ENCODE results near the gene FAM124A. TPM values are rescaled to one million over a fixed set of nuclear protein-coding genes. Genes with fewer than 3 reads are reported as not detected.

The FAM124A gene
- total RNA-seq, 1 donor from 2014 or later: 2.4 TPM

DNA sequence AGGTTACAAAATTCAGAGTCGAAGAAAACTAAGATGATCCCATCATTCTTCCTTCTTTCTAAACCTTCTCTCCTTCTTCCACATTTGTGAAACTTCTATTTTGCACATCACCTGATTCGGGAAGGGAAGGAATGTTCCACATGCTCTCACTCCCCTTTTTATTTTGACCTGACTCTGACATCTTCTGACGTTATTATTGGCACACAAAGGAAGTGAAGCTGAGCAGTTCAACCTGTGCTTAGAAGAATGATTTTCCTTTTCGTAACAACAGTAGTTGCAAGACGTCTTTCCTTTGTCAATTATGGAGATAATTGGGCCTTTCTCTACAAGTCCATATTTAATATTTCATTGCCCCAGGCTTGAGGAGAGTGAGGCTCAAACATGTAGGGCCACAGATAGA lies 18.0 kb downstream of the FAM124A start:
- no peaks in the 10 kb centered on the region for H3K36me3 Mint-ChIP-seq (ENCODE audit: low read depth)
- TF ChIP-seq, protein P1, sequence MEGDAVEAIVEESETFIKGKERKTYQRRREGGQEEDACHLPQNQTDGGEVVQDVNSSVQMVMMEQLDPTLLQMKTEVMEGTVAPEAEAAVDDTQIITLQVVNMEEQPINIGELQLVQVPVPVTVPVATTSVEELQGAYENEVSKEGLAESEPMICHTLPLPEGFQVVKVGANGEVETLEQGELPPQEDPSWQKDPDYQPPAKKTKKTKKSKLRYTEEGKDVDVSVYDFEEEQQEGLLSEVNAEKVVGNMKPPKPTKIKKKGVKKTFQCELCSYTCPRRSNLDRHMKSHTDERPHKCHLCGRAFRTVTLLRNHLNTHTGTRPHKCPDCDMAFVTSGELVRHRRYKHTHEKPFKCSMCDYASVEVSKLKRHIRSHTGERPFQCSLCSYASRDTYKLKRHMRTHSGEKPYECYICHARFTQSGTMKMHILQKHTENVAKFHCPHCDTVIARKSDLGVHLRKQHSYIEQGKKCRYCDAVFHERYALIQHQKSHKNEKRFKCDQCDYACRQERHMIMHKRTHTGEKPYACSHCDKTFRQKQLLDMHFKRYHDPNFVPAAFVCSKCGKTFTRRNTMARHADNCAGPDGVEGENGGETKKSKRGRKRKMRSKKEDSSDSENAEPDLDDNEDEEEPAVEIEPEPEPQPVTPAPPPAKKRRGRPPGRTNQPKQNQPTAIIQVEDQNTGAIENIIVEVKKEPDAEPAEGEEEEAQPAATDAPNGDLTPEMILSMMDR (IDR thresholded peaks at IDR 0.05): no peak
- no peak overlapping the region for H3K27ac Mint-ChIP-seq (ENCODE audit: unreplicated experiment)
- no peak for DNase-seq (ENCODE audit: low spot score)
- no peaks in the 10 kb centered on the region for H3K27me3 Mint-ChIP-seq (ENCODE audit: low read depth)
- H3K4me3 Mint-ChIP-seq (ENCODE audit: unreplicated experiment): no peak overlapping the region
- no peaks in the 10 kb centered on the region for H3K9me3 Mint-ChIP-seq (ENCODE audit: low read depth)
- peaks cover 2% of the 10 kb centered on the region for H3K4me1 Mint-ChIP-seq (ENCODE audit: low read depth)

DNA sequence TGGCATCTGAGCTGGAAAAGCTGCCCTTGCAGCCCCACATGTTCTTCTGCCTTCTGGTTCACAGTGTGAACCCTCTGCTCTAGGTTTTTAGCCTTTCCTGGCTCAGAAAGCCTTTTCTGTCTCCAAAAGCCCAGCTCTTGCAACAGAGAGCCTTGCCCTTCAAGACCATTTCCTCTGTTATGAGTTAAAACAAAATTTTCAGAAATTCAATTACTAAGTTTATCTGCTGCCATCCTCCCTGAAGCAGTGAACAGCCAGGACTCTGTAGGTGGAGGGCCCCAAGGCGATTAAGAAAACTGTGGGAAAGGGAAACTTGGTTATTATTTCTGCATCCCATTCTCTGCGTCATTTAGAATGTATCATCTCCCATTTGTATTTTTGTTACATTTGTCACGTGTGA lies 18.8 kb downstream of the FAM124A start:
- TF ChIP-seq, protein P1 (IDR thresholded peaks at IDR 0.05): no peak

DNA sequence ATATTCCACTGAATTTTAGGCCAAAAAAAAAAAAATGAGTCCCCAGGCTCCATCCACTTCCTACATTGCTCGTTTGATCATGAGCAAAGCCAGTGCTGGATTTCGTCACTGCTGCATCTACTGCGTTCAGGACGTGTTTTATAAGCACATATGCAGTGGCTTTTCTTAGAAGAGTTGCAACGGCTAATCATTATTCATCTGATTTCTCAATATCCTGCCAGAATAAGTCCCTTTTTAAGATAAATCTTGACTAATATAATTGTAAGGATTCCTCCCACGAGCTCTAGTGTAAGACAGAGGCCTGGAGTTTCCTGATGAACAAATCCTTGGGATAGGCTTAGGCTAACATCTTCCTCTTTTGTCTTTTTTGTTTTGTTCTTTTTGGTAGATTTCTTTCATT lies 19.5 kb downstream of the FAM124A start:
- H3K27me3 Mint-ChIP-seq (ENCODE audit: low read depth): no peaks in the 10 kb centered on the region
- TF ChIP-seq, protein P1 (IDR thresholded peaks at IDR 0.05): no peak
- no peak overlapping the region for H3K4me3 Mint-ChIP-seq (ENCODE audit: unreplicated experiment)
- H3K27ac Mint-ChIP-seq (ENCODE audit: unreplicated experiment): no peak overlapping the region
- DNase-seq (ENCODE audit: low spot score): no peak
- no peaks in the 10 kb centered on the region for H3K36me3 Mint-ChIP-seq (ENCODE audit: low read depth)
- no peaks in the 10 kb centered on the region for H3K9me3 Mint-ChIP-seq (ENCODE audit: low read depth)
- H3K4me1 Mint-ChIP-seq (ENCODE audit: low read depth): peaks cover 6% of the 10 kb centered on the region

More for the DNA sequence above, 18.8 kb downstream of the FAM124A start:
- no peak overlapping the region for H3K27ac Mint-ChIP-seq (ENCODE audit: unreplicated experiment)
- H3K4me1 Mint-ChIP-seq (ENCODE audit: low read depth): peaks cover 2% of the 10 kb centered on the region
- no peak for DNase-seq (ENCODE audit: low spot score)
- H3K36me3 Mint-ChIP-seq (ENCODE audit: low read depth): no peaks in the 10 kb centered on the region
- no peaks in the 10 kb centered on the region for H3K9me3 Mint-ChIP-seq (ENCODE audit: low read depth)
- no peaks in the 10 kb centered on the region for H3K27me3 Mint-ChIP-seq (ENCODE audit: low read depth)
- H3K4me3 Mint-ChIP-seq (ENCODE audit: unreplicated experiment): no peak overlapping the region

DNA sequence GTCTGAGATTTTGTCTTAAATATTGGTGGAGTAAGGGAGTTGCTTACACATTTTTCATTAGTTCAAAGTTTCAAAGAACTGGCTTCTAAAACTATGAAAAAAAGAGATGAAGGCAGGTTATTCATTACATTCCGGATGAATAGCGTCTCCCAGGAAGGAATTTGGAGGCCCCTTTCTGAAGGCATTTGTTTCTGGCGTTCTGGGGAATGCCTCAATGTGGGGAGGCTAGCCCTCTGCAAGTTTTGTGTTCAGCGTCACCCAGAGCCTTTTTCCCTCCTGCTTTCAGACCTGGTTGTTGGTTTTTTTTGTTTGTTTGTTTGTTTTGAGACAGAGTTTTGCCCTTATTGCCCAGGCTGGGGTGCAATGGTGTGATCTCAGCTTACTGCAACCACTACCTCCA lies 21.0 kb downstream of the FAM124A start:
- H3K27me3 Mint-ChIP-seq (ENCODE audit: low read depth): no peaks in the 10 kb centered on the region
- H3K27ac Mint-ChIP-seq (ENCODE audit: unreplicated experiment): no peak overlapping the region
- TF ChIP-seq, protein P1 (IDR thresholded peaks at IDR 0.05): no peak
- H3K4me3 Mint-ChIP-seq (ENCODE audit: unreplicated experiment): no peak overlapping the region
- no peaks in the 10 kb centered on the region for H3K9me3 Mint-ChIP-seq (ENCODE audit: low read depth)
- DNase-seq (ENCODE audit: low spot score): no peak
- H3K36me3 Mint-ChIP-seq (ENCODE audit: low read depth): no peaks in the 10 kb centered on the region
- H3K4me1 Mint-ChIP-seq (ENCODE audit: low read depth): peaks cover 9% of the 10 kb centered on the region

DNA sequence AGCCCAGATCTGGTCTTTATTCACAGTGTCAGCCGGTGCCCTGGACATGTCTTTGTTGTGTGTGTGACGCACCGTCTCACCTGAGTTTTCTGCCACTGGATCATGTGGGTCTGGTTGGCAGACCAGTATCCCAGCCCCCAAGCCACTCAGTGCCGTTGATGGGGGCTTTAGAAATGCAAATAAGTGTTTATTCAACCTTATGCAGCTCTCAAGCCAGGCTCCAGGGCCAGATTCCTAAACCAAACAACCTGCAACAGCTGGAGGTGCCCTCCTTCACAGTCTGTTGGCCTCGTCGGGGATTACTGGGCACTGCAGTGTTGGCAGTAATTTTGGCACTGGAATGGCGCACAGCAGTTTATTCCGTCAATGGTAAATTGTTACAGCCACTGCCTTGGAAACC lies 21.6 kb downstream of the FAM124A start:
- Mint-ChIP-seq H3K4me1 (ENCODE audit: low read depth) (peaks cover 9% of the 10 kb centered on the region), H3K36me3 (ENCODE audit: low read depth) (no peaks in the 10 kb centered on the region), H3K27ac (ENCODE audit: unreplicated experiment) (no peak overlapping the region), H3K27me3 (ENCODE audit: low read depth) (no peaks in the 10 kb centered on the region), H3K4me3 (ENCODE audit: unreplicated experiment) (no peak overlapping the region), H3K9me3 (ENCODE audit: low read depth) (no peaks in the 10 kb centered on the region)
- TF ChIP-seq, protein P1 (IDR thresholded peaks at IDR 0.05): no peak
- no peak for DNase-seq (ENCODE audit: low spot score)

All from chondrocyte (in vitro differentiated cells).